GM23248 (cell line): ENCODE measurements around the gene SPATA7. TPM values are rescaled to one million over a fixed set of nuclear protein-coding genes. Genes with fewer than 3 reads are reported as not detected.

Experiments used
- DNase-seq: peaks from one replicate; pipeline ENCODE4 v3.0.0-alpha.2; 2015
- H2AFZ ChIP-seq: fragments of 200-600 bp; sonication (generic); 2 replicates; pipeline ENCODE4 v1.6.1; 2016; ENCODE audit warnings: antibody characterized with exemption
- H3F3A ChIP-seq: fragments of 200-600 bp; sonication (generic); 2 replicates; pipeline ENCODE4 v1.6.1; 2016; ENCODE audit warnings: mild to moderate bottlenecking, antibody characterized with exemption, mixed run types; ENCODE audit not compliant: insufficient read depth
- H3K27ac ChIP-seq: fragments of 200-600 bp; sonication (generic); 2 replicates; pipeline ENCODE4 v1.5.1; 2016; ENCODE audit warnings: mild to moderate bottlenecking
- H3K27me3 ChIP-seq: fragments of 200-600 bp; sonication (generic); replicated peaks from 2 replicates; pipeline ENCODE4 v1.6.1; 2016; ENCODE audit warnings: mild to moderate bottlenecking; ENCODE audit not compliant: insufficient read depth
- H3K36me3 ChIP-seq: fragments of 200-600 bp; sonication (generic); 2 replicates; pipeline ENCODE4 v1.6.1; 2016; ENCODE audit warnings: low read depth, mild to moderate bottlenecking
- H3K4me1 ChIP-seq: fragments of 200-600 bp; sonication (generic); 2 replicates; pipeline ENCODE4 v1.6.1; 2016; ENCODE audit warnings: mild to moderate bottlenecking; ENCODE audit not compliant: insufficient read depth
- H3K4me2 ChIP-seq: fragments of 200-600 bp; sonication (generic); one replicate; pipeline ENCODE4 v1.6.1; 2016; ENCODE audit warnings: mild to moderate bottlenecking; ENCODE audit not compliant: unreplicated experiment
- H3K4me3 ChIP-seq: fragments of 200-600 bp; sonication (generic); 2 replicates; pipeline ENCODE4 v1.5.1; 2016; ENCODE audit warnings: mild to moderate bottlenecking
- H3K79me2 ChIP-seq: fragments of 200-600 bp; sonication (generic); 2 replicates; pipeline ENCODE4 v1.6.1; 2016; ENCODE audit warnings: mild to moderate bottlenecking; ENCODE audit not compliant: insufficient read depth
- H3K9ac ChIP-seq: fragments of 200-600 bp; sonication (generic); 2 replicates; pipeline ENCODE4 v1.6.1; 2016; ENCODE audit warnings: mild to moderate bottlenecking
- H3K9me2 ChIP-seq: fragments of 200-600 bp; sonication (generic); 2 replicates; pipeline ENCODE4 v1.6.1; 2016; ENCODE audit warnings: mixed run types, mild to moderate bottlenecking, moderate library complexity; ENCODE audit not compliant: insufficient read depth
- H3K9me3 ChIP-seq: fragments of 200-600 bp; sonication (generic); one replicate; pipeline ENCODE4 v1.6.1; 2017; ENCODE audit warnings: low read depth
- H4K20me1 ChIP-seq: fragments of 200-600 bp; sonication (generic); 2 replicates; pipeline ENCODE4 v1.6.0; 2016; ENCODE audit not compliant: insufficient read depth
- EZH2 ChIP-seq: fragments of 200-600 bp; sonication (generic); IDR thresholded peaks from 2 replicates; pipeline ENCODE4 v1.6.1; 2018; ENCODE audit warnings: antibody characterized with exemption, mild to moderate bottlenecking; ENCODE audit not compliant: insufficient read depth, poor library complexity, severe bottlenecking
- EZH2phosphoT487 ChIP-seq: fragments of 200-600 bp; sonication (generic); IDR thresholded peaks from 2 replicates; pipeline ENCODE4 v1.6.1; 2018; ENCODE audit warnings: antibody characterized with exemption, moderate library complexity, mild to moderate bottlenecking, low read depth; ENCODE audit not compliant: insufficient read depth
- WGBS, 2 experiments: methylation state at CpG; one replicate each; pipeline ENCODE4 v1.1.6; 2015 to 2017; ENCODE audit warnings: low lambda C conversion rate in 2 of 2, low coverage in 1 of 2; ENCODE audit errors: missing lambda C conversion rate in 2 of 2; 5-methylcytosine and 5-hydroxymethylcytosine counted together
- in situ Hi-C: fragments of 300-500 bp; cut with MboI; formaldehyde crosslinking; loops from 2 replicates; pipeline ENCODE4 v1.15.0; 2020
- polyA plus RNA-seq: library from polyadenylated mRNA; unstranded; fragments of >200 nt; fragmentation: Nextera tagmentation; extraction: Ambion mirVana; gene quantifications from 2 replicates; pipeline ENCODE4 v1.2.1, GENCODE V29; 2016
- total RNA-seq: library from RNA; depleted of rRNA; stranded (reverse); fragments of >200 nt; shearing (Covaris generic); gene quantifications from 2 replicates; pipeline ENCODE4 v1.2.3, GENCODE V29; 2014

SPATA7 gene
- total and polyA plus RNA-seq, 2 experiments from 2014 or later: 5.9 to 9.8 TPM

DNA sequence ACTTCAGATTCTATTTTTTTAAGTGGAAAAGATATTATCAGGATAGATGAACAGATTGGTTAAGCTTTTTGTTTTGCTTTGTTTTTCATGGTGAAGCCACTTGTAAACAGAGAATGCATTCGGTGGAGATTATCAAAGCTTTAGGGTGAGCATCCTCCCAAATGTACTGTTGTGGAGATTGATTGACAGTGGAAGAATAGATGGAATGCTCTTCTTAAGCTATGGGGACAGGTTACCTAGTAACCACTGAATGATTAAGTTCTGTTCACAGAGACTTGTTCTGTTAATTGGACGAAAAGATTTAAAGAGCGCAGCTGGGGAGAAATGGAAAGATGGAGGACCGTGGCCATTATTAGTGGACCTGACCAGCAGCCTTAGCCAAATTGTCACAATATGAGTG lies 21.8 kb upstream of the SPATA7 start:
- no peak overlapping the region for H2AFZ ChIP-seq
- no peak for DNase-seq
- in situ Hi-C loops: no loop called here
- no peaks in the 10 kb centered on the region for H3K79me2 ChIP-seq
- no peaks in the 10 kb centered on the region for H4K20me1 ChIP-seq
- H3K4me1 ChIP-seq: no peaks in the 10 kb centered on the region
- no peak overlapping the region for H3K4me2 ChIP-seq
- no peaks in the 10 kb centered on the region for H3F3A ChIP-seq
- no peak for TF ChIP-seq EZH2phosphoT487
- TF ChIP-seq EZH2: no peak
- H3K9ac ChIP-seq: no peak overlapping the region
- no peaks in the 10 kb centered on the region for H3K9me3 ChIP-seq
- WGBS, 2 experiments: 62 to 68% methylated on average over 4 of the region's 4 CpGs
- no peaks in the 10 kb centered on the region for H3K27me3 ChIP-seq
- no peak overlapping the region for H3K4me3 ChIP-seq
- no peaks in the 10 kb centered on the region for H3K36me3 ChIP-seq
- no peaks in the 10 kb centered on the region for H3K9me2 ChIP-seq
- no peak overlapping the region for H3K27ac ChIP-seq

DNA sequence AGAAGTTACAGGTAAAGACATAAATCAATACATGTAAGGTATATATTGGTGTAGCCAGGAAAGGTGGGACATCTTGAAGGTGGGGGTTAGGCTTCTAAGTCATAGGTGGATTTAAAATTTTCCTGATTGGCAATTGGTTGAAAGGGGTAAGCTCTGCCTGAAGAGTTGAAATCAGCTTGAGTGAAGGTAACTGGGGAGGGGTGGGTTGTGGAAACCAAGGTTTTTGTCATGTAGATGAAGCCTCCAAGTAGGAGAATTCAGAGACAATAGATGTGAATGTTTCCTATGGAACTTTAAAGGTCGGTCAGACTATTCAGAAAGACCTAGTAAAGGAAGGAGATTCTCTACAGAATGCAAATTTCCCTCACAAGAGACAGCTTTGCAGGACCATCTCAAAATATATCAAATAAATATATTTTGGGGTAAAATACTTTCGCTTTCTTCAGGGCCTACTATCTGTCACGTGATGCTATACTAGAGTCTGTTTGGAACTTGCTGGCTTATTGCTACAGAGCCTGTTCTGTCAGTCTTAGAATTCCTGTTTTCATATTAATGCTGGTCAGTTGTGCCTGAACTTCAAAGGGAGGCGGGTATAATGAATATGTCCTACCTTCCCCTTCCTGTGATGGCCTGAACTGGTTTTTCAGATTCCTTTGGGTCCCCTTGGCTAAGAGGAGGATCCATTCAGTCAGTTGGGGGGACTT lies 20.6 kb upstream of the SPATA7 start:
- Histone ChIP-seq H3K4me1 (no peaks in the 10 kb centered on the region), H3K9me2 (no peaks in the 10 kb centered on the region), H3K4me2 (no peak overlapping the region), H4K20me1 (no peaks in the 10 kb centered on the region), H3K27me3 (no peaks in the 10 kb centered on the region), H3K4me3 (no peak overlapping the region), H3K27ac (no peak overlapping the region), H3K9me3 (no peaks in the 10 kb centered on the region), H3F3A (no peaks in the 10 kb centered on the region), H3K9ac (no peak overlapping the region), H2AFZ (no peak overlapping the region), H3K36me3 (no peaks in the 10 kb centered on the region), H3K79me2 (no peaks in the 10 kb centered on the region)
- WGBS, 2 experiments: 41 to 48% methylated on average over 4 of the region's 4 CpGs
- in situ Hi-C loops: no loop called here
- no peak for DNase-seq
- TF ChIP-seq EZH2 (no peak), EZH2phosphoT487 (no peak)

DNA sequence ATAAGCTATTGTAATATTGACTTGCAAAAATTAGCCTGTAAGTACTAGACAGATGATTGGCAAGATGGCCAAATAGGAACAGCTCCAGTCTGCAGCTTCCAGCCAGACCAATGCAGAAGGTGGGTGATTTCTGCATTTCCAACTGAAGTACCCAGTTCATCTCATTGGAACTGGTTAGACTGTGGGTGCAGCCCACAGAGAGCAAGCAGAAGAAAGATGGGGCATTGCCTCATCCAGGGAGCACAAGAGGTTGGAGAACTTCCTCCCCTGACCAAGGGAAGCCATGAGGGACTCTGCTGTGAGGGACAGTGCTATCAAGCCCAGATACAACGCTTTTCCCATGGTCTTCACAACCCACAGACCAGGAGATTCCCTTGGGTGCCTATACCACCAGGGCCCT lies 16.0 kb upstream of the SPATA7 start:
- Histone ChIP-seq H2AFZ (no peak overlapping the region), H3K79me2 (no peaks in the 10 kb centered on the region), H3K4me2 (no peak overlapping the region), H3K4me3 (no peak overlapping the region), H3K9ac (no peak overlapping the region), H3K27me3 (peaks cover 8% of the 10 kb centered on the region), H3K9me2 (no peaks in the 10 kb centered on the region), H3F3A (no peaks in the 10 kb centered on the region), H4K20me1 (no peaks in the 10 kb centered on the region), H3K36me3 (no peaks in the 10 kb centered on the region), H3K4me1 (no peaks in the 10 kb centered on the region), H3K9me3 (no peaks in the 10 kb centered on the region), H3K27ac (no peak overlapping the region)
- TF ChIP-seq EZH2phosphoT487 (no peak), EZH2 (no peak)
- no peak for DNase-seq
- in situ Hi-C loops: no loop called here
- 0% methylated on average over 1 of the region's 1 CpG for WGBS, 2 experiments

GRCh38 chr14:88379706-88380343 lies 5.6 kb upstream of the SPATA7 start:
- Histone ChIP-seq H3K9ac (no peak overlapping the region), H3K27me3 (no peaks in the 10 kb centered on the region), H3K27ac (no peak overlapping the region), H3K36me3 (no peaks in the 10 kb centered on the region), H3K4me3 (no peak overlapping the region), H3K4me1 (0 out of 2 replicates have a peak, but pooled peaks cover 3% of the 10 kb centered on the region), H4K20me1 (no peaks in the 10 kb centered on the region), H2AFZ (no peak overlapping the region), H3K79me2 (no peaks in the 10 kb centered on the region), H3K9me2 (no peaks in the 10 kb centered on the region), H3K9me3 (no peaks in the 10 kb centered on the region), H3K4me2 (no peak overlapping the region), H3F3A (no peaks in the 10 kb centered on the region)
- WGBS, 2 experiments: 46 to 47% methylated on average over 5 of the region's 5 CpGs
- TF ChIP-seq EZH2phosphoT487 (no peak), EZH2 (no peak)
- in situ Hi-C loops: no loop called here
- no peak for DNase-seq
